ENCODE data around the gene TANGO6.

DNA sequence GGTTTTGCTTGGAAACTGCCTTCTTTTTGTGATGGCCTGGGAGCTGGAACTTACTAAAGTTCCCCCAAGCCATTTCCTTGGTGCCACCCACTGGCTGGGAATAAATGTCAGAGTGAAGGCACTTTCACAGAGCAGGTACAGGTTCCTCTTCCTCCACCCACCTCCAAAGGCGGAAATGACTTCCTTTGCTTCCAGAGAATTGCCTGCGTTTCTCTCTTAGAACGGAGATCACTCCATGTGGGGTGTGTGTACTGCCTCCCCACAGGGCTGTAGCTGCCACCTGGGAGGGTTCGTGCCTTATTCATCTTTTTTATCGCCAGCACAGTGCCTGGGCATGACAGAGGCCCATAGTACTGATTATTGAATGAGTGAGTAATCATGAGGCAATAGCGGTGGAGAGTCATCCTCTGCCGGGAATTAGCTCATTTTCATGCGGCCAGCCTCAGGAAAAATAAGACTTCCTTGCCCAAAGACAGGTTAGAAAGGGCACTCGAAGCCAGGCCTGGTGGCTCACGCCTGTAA, 229.9 kb downstream of the TANGO6 start:
- TF ChIP-seq POLR2AphosphoS5 (IDR thresholded peaks at IDR 0.05; ENCODE audit: low read depth, low read length) (no peak), POLR2A (IDR thresholded peaks at IDR 0.05; ENCODE audit: low read depth, low read length) (no peak), TAF1 (IDR thresholded peaks at IDR 0.05; ENCODE audit: borderline replicate concordance, low read depth, low read length) (no peak)

All from GM12892 (cell line).